ENCODE measurements around the gene NACC2.
"Not testable (repeated sequence)": the region's sequence is repeated elsewhere in the genome, so short reads cannot be mapped to it uniquely, and the experiment has no call there.

NACC2 gene

DNA sequence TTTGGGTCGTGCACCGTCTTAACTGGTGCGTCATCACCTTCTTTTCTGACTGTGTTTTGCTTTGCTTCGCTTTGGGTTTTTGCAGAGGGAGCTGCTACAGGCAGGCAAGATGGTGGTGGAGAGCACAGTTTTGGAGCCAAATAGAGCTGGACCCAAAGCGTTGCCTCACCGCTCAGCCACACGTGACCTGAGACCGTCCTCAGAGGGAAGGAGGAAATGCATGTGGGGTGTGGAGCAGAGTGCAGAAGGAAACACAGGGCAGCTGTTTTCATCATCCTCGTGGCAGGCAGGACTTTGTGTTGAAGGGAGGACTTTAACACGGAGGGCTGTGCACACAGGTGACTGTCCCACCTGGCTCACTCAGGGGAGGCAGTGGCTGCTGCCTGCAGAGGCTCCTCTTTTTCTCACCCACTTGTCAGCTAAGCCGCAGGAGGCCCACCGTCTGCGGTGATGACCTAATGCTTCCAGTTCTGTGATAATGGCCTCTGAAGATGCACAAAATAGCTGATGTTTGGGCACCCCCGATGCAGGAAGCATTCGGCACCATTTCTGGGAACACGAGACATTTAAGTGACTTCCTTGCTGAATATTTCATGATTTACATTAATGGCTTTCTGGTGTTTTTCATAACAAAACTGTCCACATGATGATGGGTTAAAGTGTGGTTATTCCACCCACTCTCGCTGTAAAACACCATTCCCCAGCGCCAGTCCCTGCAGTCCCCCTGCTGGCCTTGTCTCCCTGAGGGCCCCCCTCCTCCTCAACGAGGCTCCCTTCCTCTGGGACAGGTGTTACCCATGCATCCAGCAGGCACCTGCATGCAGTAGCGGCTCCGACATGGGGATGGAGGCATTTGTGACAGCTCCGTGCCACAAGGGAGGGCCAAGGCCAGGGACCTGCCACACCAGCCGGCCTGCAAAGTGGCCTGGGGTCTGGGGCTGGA, 121.5 kb downstream of the NACC2 start:
- no peak for DNase-seq

GRCh38 chr9:135971892-135972291, 123.2 kb downstream of the NACC2 start:
- peak in 2 of 4 experiments; percentile 9 to 49 for DNase-seq

DNA sequence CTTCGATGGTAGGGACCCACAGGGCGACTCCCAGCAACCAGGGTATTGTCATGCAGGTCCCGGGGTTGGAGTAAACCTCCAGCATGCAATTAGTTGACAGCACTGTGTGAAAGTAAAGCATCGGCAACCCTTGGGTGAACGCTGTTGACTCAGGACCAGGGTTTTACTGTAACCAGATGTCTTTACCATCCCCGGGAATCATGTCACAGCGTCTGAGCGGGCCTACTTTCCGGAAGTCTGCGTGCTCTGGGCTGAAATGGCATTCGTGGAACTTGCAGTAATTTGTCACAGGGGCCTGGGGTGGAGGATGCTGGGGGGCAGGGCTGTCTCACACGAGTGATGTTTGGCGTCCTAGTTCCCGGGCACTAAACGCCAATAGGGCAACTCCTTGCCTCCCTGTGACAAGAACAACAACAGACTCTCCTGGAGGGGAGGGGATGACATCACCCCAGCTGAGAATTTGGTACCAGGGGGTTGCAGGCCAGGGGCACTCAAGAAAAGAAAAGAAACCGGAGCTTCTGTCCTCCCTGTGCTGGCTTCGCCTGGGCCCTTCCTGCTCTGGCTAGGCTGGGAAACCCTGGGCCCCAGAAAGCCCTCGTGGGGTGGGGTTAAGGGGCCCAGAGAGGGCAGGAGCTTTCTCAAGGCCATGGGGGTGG, 123.8 kb downstream of the NACC2 start:
- DNase-seq: no peak

GRCh38 chr9:135970128-135970815, 124.8 kb downstream of the NACC2 start:
- no peak for DNase-seq

- DNase-seq: no peak
Measured at GRCh38 chr9:135969064-135969683, 125.9 kb downstream of the NACC2 start.

DNA sequence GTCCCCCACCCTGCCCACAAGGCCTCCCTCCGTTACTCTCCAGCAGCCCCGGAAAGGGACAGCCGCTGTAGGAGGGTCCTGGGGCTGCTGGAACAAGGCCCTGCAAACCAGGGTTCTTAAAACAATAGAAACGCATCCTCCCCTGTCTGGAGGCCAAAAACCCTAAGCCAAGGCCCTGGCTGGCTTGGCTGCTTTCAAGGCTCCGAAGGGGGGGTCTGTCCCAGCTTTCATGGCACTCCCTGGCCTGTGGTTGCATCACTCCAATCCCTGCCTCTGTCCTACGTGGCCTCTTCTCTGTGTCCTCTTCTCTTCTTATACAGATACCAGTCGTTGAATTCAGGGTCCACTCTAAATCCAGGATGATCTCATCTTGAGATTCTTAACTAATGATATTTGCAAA, 126.5 kb downstream of the NACC2 start:
- DNase-seq: no peak

DNA sequence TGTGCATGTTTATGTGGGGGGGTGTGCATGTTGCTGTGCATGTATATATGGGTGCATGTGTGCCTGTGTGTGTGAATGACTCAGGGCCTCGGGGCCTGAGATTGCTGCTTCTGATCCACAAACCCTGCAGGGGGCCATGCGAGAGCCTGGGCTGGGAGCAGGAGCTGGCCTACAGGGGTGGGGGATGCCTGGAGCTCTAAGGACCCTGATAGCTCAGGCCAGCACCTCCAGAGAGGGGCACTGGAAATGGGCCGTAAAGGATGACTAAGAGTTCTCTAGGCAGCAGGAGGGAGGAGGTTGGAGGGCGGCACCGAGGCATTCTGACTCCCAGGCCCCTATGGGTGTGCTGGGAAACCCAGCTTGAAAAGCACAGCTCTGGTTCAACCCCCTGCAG, 127.0 kb downstream of the NACC2 start:
- DNase-seq: no peak

- DNase-seq: not testable (repeated sequence)
Measured at GRCh38 chr9:135966916-135967260, 128.2 kb downstream of the NACC2 start.

DNA sequence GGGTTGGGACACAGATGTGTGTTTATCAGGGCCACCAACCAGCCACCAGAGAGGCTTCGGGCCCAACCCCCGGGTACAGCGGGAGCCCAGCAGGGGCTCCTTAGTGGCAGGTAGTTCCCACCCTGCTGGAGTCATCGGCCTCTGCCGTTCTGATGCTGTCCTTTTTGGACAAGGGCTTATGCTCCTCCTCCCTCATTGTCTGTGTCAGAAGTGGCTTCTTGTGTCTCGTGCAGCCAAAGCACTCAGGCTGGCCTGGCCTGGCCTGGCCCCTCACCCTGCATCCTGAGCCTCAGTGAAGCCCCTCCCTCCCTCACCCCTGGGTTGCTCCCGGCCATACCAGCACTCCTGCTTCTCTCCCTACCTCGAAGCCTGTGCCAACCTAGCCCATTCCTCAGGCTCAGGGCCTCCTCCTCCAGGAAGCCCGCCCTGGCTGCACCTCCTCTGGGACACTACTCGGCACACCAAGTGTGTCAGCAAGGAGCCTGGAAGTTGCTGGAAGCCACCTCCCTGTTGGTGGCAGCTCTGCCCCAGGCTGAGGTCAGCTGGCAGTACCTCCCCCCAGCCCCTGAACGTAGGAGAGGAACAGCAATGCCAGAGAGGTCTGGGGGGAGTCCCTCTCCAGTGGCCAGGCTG, 129.8 kb downstream of the NACC2 start:
- DNase-seq: no peak

DNA sequence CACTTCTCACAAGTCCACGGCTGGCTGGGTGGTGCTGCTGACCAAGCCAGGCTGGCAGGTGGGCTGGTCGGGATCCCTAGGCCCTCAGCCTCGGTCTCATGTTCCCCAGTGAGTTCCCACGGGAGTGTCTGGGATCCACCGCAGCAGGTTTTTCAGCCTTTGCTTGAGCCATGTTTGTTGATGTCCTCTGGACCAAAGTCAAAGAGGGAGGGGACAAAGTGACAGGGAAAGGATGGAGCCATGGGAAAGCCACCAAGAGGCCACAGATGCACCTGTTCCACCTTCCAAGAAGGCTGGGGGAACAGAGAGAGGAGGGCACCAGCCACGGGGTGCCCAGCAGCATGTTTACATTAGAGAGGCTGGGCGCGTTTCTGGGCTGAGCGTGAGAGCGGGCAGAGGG, 131.2 kb downstream of the NACC2 start:
- no peak for DNase-seq

DNA sequence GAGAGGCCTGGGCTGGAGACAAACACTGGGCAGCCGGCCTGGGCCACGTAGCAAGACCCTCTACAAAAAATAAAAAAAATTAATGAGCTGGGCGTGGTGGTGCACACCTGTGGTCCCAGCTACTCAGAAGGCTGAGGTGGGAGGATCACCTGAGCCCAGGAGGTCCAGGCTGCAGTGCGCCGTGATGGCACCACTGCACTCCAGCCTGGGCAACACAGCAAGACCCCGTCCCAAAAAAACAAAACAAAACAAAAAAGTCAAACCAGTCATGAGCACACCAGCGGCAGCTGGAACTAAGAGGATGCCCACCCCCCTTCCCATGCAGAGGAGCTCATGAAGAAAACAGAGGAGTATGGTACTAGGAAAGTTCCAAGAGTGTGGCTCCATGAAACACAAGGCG, 131.8 kb downstream of the NACC2 start:
- DNase-seq: no peak

DNA sequence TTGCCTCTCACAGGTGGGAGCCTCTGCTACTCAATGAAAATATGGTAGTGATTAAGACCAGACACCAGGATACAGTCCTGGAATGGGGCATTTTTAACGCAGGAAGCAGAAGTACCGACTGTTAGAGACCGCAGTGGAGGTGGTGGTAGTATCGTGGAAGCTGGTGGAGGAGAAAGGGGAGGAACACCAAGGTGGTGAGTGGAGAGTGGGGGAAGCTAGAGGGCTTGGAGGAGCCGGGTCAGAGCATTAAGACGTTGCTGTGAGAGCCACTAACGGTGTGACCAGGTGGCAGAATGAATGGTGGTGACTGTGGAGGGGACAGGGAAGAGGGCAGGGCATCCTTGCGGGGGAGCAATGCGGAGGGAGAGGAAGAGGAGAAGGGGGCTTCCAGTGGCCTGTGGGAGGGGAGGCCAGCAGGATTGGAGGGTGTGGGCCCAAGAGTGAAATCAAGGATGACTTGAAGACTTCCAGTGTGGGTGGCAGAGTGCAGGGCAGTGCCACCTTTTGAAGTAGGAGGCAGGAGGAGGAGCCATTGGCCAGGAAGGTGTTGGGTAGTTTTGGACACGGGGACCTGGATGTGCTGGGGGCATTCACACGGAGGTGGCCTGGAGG, 132.3 kb downstream of the NACC2 start:
- no peak for DNase-seq

DNA sequence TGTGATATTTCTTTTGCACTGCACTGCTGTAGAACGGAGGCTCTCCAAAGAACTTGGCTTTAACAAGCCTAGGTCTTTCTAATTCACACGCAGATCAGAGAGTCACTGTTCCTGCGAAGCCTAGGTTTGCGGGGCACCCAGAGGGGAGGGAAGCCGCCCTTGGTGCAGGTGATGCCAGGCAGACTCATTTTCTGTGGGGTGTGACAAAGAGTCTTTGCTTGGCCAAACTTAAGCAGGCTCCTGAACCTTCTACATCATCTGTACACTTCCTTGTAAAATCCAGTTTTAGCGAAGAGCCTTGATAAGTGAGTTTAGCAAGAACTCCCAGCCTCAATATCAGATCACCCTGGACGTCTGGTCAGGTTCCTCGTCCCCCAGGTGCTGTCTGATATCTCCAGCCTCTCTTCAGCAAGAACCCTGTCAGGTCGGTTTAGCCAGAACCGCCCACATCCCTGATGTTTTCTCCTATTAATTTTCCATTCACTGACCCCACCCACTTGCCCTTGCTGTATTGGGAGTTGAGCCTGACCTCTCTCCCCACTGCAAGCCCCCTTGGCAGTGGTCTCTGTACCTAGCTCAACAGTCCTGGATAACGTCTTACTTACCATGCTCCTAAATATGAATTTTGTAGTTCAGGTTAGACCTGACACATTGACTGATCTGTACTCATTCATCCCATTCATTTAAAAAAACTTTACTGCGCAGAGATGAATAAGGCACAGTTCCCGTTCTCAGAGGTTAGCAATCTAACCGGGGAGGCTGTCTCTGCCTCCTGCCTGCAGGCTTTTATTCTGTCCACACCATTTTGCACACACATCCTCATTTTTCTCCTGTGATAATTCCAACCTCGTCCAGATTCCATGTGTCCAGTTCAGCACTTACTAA, 133.0 kb downstream of the NACC2 start:
- DNase-seq: no peak

GRCh38 chr9:135961277-135961715, 133.8 kb downstream of the NACC2 start, which contains the start of gene UBAC1:
Gene UBAC1, minus strand, starts transcription at chr9:135961373. Its CDS starts 211 bp downstream, at chr9:135961162.
- DNase-seq: peak; percentile 80 to 94 (median 86)

DNA sequence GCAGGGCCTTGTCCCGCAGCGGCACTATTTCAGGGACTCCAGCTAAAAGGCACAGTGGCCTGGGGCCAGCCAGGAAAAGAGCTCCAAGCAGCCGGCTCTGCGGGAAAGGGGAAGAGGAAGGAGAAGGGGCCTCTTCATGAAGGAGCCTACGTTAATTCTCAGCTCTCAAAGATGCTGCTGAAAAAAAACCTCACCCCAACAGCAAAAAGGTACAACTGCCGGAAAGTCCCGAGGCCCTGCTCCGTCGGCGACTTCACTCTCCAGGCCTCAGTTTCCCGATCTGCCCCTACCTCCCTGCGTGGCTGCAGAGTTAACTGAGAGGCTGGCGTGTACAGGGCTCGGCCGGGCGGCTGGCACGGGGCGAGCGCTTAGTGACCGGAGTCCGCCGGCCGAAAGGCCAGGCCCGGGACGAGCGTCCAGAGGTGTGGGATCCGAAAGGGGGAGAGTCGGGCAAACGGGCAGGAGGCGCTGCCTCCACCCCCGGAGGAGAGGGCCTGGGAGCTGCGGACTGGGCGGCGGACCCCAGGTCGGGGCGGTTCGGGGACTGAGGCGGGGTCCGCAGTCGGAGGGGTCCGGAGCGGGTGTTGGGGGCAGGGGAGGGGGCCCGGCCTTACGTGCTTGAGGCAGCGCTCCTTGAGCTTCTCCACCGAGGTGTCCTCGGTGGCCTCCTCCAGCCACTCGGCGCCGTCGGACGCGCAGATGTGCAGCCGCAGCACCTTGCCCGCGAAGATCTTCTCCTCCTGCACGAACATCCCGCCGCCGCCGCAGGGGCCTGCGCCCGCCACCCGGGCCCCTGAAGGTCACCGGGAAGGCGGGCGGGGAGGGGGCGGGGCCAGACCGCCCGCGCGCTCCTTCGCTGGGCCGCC, 134.4 kb downstream of the NACC2 start:
- no peak for DNase-seq

DNA sequence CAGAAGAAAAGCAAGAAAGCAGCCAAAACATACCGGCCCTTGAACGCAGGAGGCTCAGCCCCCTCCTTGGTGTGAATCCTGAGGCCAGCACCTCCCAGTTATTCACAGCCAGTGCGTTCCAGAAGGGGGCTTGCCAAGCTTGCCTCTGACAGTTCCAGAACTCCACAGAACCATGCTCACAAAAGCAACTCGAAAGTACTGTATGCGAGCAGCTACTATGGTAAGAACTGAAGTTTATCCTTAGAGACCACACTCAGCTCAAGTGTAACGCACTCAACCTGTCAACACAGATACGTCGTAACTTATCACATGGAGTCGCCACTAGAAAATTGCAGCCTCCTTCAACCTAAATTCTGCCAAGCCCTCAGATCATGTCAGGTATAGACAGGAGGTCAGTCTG, 135.3 kb downstream of the NACC2 start:
- no peak for DNase-seq

GRCh38 chr9:135958485-135958884, 136.6 kb downstream of the NACC2 start:
- no peak for DNase-seq

DNA sequence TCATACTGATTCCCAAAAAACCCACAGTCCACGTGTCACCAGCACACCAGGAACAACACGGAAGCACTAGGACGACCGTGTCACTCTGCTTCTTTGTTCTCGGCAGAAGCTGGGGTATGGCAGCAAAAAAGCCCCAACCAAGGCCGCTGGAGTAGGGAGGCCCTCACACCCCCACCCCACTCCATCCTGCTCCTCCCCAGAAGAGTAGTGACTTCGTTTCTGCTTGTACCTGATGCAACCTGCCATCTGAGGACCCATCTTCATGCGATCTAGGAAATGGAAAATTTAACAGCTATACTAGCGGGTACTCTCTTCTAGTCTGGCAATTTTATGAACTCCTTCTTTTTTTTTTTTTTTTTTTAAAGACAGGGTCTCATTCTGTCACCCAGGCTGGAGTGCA, 137.7 kb downstream of the NACC2 start:
- DNase-seq: no peak

- DNase-seq: no peak
Measured at GRCh38 chr9:135956802-135957174, 138.3 kb downstream of the NACC2 start.

All from activated naive CD4-positive, alpha-beta T cell (primary cell).